MM.1S (cell line): ENCODE measurements around the gene JCAD.

ENCODE experiments used
- DNase-seq: peaks from one replicate; pipeline ENCODE4 v3.0.0-alpha.2; 2015
- H2AFZ ChIP-seq: fragments of 300-600 bp; sonication (generic); 2 replicates; pipeline ENCODE4 v1.6.0; 2016; ENCODE audit warnings: antibody characterized with exemption, low read length
- H3F3A ChIP-seq: fragments of 300-600 bp; sonication (generic); 2 replicates; pipeline ENCODE4 v1.6.1; 2016; ENCODE audit warnings: mild to moderate bottlenecking, antibody characterized with exemption, low read length, moderate library complexity, mixed read lengths; ENCODE audit not compliant: insufficient read depth
- H3K27ac ChIP-seq: fragments of 300-600 bp; sonication (generic); 2 replicates; pipeline ENCODE4 v1.5.1; 2016; ENCODE audit warnings: mild to moderate bottlenecking, low read length
- H3K27me3 ChIP-seq: fragments of 300-600 bp; sonication (generic); replicated peaks from 2 replicates; pipeline ENCODE4 v1.6.0; 2016; ENCODE audit warnings: low read length; ENCODE audit not compliant: insufficient read depth
- H3K36me3 ChIP-seq: fragments of 300-600 bp; sonication (generic); replicated peaks from 2 replicates; pipeline ENCODE4 v1.6.1; 2016; ENCODE audit warnings: mild to moderate bottlenecking, low read length, mixed read lengths; ENCODE audit not compliant: insufficient read depth
- H3K4me1 ChIP-seq: fragments of 300-600 bp; sonication (generic); 2 replicates; pipeline ENCODE4 v1.6.1; 2016; ENCODE audit warnings: low read length, mixed read lengths
- H3K4me2 ChIP-seq: fragments of 300-600 bp; sonication (generic); 2 replicates; pipeline ENCODE4 v1.6.0; 2016; ENCODE audit warnings: low read depth, low read length
- H3K4me3 ChIP-seq: fragments of 300-600 bp; sonication (generic); 2 replicates; pipeline ENCODE4 v1.5.1; 2016; ENCODE audit warnings: low read length, mixed read lengths
- H3K79me2 ChIP-seq: fragments of 300-600 bp; sonication (generic); 2 replicates; pipeline ENCODE4 v1.6.1; 2016; ENCODE audit warnings: mixed run types, low read length, mixed read lengths
- H3K9ac ChIP-seq: fragments of 300-600 bp; sonication (generic); 2 replicates; pipeline ENCODE4 v1.6.1; 2016; ENCODE audit warnings: low read length, mixed read lengths
- H3K9me2 ChIP-seq: fragments of 300-600 bp; sonication (generic); replicated peaks from 2 replicates; pipeline ENCODE4 v1.6.1; 2016; ENCODE audit warnings: mild to moderate bottlenecking, low read length, mixed read lengths; ENCODE audit not compliant: insufficient read depth
- H3K9me3 ChIP-seq: fragments of 300-600 bp; sonication (generic); replicated peaks from 2 replicates; pipeline ENCODE4 v1.6.1; 2016; ENCODE audit warnings: mild to moderate bottlenecking, low read length, mixed read lengths; ENCODE audit not compliant: insufficient read depth
- H4K20me1 ChIP-seq: fragments of 300-600 bp; sonication (generic); 2 replicates; pipeline ENCODE4 v1.6.1; 2016; ENCODE audit warnings: mild to moderate bottlenecking, low read length, moderate library complexity, mixed read lengths; ENCODE audit not compliant: insufficient read depth
- EZH2 ChIP-seq: fragments of 300-600 bp; sonication (generic); optimal IDR thresholded peaks from 2 replicates; pipeline ENCODE3; 2017; ENCODE audit warnings: low read depth, mild to moderate bottlenecking, antibody characterized with exemption, low read length, mixed read lengths
- EZH2phosphoT487 ChIP-seq: fragments of 300-600 bp; sonication (generic); IDR thresholded peaks from 2 replicates; pipeline ENCODE4 v1.6.1; 2018; ENCODE audit warnings: antibody characterized with exemption, low read length
- TF ChIP-seq, protein P1 (sequence below): fragments of 300-600 bp; sonication (generic); IDR thresholded peaks from 2 replicates; pipeline ENCODE4 v1.5.1; 2016; ENCODE audit warnings: antibody characterized with exemption, low read length, mixed read lengths

Gene JCAD

DNA sequence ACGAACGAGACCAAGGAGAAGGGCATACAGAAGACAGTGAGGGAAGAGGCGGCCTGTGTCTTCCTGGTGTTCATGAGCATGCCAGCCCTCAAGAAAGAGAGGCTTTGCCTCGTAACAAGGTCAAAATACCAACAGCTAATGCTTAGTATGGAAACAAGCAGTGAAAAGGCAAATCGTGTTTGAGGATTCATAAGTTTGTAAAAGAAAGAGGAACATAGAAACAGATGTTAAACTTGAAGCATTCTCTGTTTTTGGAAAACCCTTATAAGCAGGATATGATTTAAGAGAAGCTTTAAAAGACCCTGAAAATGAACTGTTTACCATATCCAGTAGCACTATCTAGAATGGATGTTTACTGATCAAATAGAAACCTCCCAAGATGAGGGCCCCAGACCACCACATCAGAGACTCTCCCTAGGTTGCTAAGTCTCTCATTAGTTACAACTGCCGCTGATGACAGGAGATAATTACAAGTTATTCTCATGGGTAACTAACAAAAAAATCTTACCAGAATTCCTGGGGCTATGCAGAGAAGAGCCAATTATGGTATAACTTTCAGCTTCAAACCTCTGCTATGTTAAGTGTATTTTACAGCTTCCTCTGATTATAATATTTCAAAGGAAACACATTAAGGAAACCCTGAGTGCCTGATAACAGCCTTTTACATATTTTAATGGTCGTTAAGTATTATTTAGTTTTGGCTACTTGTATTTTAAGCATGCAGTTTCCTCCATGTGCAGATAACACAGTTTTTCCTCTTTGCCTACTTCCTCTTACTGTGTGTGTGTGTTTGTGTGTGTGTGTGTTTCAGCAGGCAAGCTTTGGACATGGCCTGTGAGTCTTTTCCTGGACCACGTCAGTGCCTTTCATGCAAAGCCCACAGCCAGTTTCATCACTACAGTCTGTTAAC is 17.9 kb downstream of the JCAD start:
- DNase-seq: no peak
- no peaks in the 10 kb centered on the region for H3F3A ChIP-seq
- H3K9me2 ChIP-seq: no peaks in the 10 kb centered on the region
- no peaks in the 10 kb centered on the region for H3K36me3 ChIP-seq
- H3K79me2 ChIP-seq: no peaks in the 10 kb centered on the region
- H3K4me2 ChIP-seq: no peak overlapping the region
- H3K4me1 ChIP-seq: no peaks in the 10 kb centered on the region
- H3K9me3 ChIP-seq: no peaks in the 10 kb centered on the region
- TF ChIP-seq EZH2 (no peak), EZH2phosphoT487 (no peak)
- TF ChIP-seq, protein P1, sequence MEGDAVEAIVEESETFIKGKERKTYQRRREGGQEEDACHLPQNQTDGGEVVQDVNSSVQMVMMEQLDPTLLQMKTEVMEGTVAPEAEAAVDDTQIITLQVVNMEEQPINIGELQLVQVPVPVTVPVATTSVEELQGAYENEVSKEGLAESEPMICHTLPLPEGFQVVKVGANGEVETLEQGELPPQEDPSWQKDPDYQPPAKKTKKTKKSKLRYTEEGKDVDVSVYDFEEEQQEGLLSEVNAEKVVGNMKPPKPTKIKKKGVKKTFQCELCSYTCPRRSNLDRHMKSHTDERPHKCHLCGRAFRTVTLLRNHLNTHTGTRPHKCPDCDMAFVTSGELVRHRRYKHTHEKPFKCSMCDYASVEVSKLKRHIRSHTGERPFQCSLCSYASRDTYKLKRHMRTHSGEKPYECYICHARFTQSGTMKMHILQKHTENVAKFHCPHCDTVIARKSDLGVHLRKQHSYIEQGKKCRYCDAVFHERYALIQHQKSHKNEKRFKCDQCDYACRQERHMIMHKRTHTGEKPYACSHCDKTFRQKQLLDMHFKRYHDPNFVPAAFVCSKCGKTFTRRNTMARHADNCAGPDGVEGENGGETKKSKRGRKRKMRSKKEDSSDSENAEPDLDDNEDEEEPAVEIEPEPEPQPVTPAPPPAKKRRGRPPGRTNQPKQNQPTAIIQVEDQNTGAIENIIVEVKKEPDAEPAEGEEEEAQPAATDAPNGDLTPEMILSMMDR: no peak
- H2AFZ ChIP-seq: no peak overlapping the region
- no peak overlapping the region for H3K9ac ChIP-seq
- H3K27me3 ChIP-seq: no peaks in the 10 kb centered on the region
- H3K27ac ChIP-seq: no peak overlapping the region
- H3K4me3 ChIP-seq: no peak overlapping the region
- no peaks in the 10 kb centered on the region for H4K20me1 ChIP-seq

DNA sequence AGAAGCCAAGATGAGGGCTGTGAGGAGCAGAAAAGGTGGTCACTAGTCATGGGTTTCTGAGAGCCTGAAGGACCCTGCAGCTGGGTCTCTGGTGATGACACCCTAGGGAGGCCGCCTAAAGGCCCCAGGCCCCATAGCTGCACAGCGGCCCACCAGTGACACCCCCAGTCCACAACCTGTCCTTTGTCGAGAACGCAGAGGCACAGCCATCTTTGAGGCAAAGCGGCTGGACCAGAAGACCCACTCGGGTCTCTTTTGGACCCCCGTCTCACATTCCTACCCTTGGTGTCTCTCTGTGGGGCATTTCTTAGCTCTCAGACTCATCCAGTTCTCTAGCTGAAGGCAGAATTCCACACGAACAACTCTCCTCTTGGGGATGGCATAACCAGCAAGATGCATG is 18.8 kb downstream of the JCAD start:
- H3K9ac ChIP-seq: no peak overlapping the region
- H3K27ac ChIP-seq: no peak overlapping the region
- no peak for DNase-seq
- no peak for TF ChIP-seq EZH2
- no peak for TF ChIP-seq EZH2phosphoT487
- TF ChIP-seq, protein P1: no peak
- H4K20me1 ChIP-seq: no peaks in the 10 kb centered on the region
- no peaks in the 10 kb centered on the region for H3K9me3 ChIP-seq
- H3K4me2 ChIP-seq: no peak overlapping the region
- H2AFZ ChIP-seq: no peak overlapping the region
- no peaks in the 10 kb centered on the region for H3K36me3 ChIP-seq
- no peaks in the 10 kb centered on the region for H3K79me2 ChIP-seq
- no peak overlapping the region for H3K4me3 ChIP-seq
- no peaks in the 10 kb centered on the region for H3F3A ChIP-seq
- H3K9me2 ChIP-seq: no peaks in the 10 kb centered on the region
- no peaks in the 10 kb centered on the region for H3K4me1 ChIP-seq
- H3K27me3 ChIP-seq: no peaks in the 10 kb centered on the region

DNA sequence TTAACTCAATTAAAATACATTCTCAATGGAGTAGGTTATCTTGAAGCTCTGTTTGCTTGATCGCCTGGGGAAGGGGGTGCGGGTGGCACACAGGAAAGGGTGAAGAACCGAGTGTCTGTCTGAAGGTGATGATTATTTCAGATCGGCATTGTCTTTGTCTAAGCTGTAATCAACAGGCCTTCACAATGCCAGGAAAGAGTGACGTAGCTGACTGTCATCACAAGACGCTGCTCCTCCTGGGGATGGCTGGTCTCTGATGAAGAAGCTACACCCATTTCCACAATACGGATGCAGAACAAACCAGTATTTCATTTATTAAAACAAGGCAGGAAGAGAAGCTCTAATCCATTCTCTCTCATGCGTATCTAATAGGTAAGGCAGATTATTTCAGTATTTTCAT is 19.4 kb downstream of the JCAD start:
- no peaks in the 10 kb centered on the region for H3K79me2 ChIP-seq
- H2AFZ ChIP-seq: no peak overlapping the region
- H3F3A ChIP-seq: no peaks in the 10 kb centered on the region
- H3K9me2 ChIP-seq: no peaks in the 10 kb centered on the region
- no peaks in the 10 kb centered on the region for H3K4me1 ChIP-seq
- H3K9ac ChIP-seq: no peak overlapping the region
- DNase-seq: no peak
- H3K4me3 ChIP-seq: no peak overlapping the region
- no peak for TF ChIP-seq EZH2
- TF ChIP-seq EZH2phosphoT487: no peak
- TF ChIP-seq, protein P1: no peak
- H3K36me3 ChIP-seq: no peaks in the 10 kb centered on the region
- H3K27ac ChIP-seq: no peak overlapping the region
- H4K20me1 ChIP-seq: no peaks in the 10 kb centered on the region
- H3K9me3 ChIP-seq: no peaks in the 10 kb centered on the region
- no peaks in the 10 kb centered on the region for H3K27me3 ChIP-seq
- H3K4me2 ChIP-seq: no peak overlapping the region
